Measurements from ENCODE around the gene ZNF143. TPM values are rescaled to one million over a fixed set of nuclear protein-coding genes. Genes with fewer than 3 reads are reported as not detected.

Gene ZNF143
- total and polyA plus RNA-seq, 2 of the 13 experiments (the other 11 are each of a cell fraction or from before 2014, with no cell fraction given), result 22.4 to 35.6 TPM

- FAIRE-seq (no peak), ATAC-seq (peak; percentile 46), DNase-seq (ENCODE audit: low spot score) (no peak)
- H3K4me3 ChIP-seq (replicated peaks in 1 of 3; ENCODE audit: insufficient read depth in 1 of 3, low read depth in 2 of 3, low read length in 3 of 3), result no peak overlapping the region
- ChIA-PET CTCF (ENCODE audit: low intra/inter-chr PET ratio, low total read pairs) (no interaction called here), POLR2A (interaction anchor here (1.0 to 1.6 kb wide), 3 partner anchors 19 to 83 kb away, joined by 3 to 6 read pairs (median 3); no protein-coding TSS in a partner anchor)
- no TSS peak for BruUV-seq (replicated peaks)
- H3K27me3 ChIP-seq (ENCODE audit: control insufficient read depth in 1 of 2, insufficient read depth in 2 of 2, low read length in 2 of 2), result no peaks in the 10 kb centered on the region
- intact Hi-C loops (cut with micrococcal nuclease; ENCODE audit: unreplicated experiment) (no loop called here), in situ Hi-C loops (cut with HindIII; ENCODE audit: extremely low pct_ligation_motif_present, low pct_unique_long_range_greater_than_20kb) (loop anchor here (5.0 kb wide), 1 partner anchor 42 kb away; the partner anchor contains the start of gene WEE1)
- 78% methylated on average over 9 of the region's 9 CpGs for WGBS (ENCODE audit: low lambda C conversion rate)
- peak overlapping the region; percentile 25; the same call in 1 of the 2 replicates for H3K9ac ChIP-seq (ENCODE audit: insufficient read depth, low read depth, low read length)
- H3K4me1 ChIP-seq (ENCODE audit: insufficient read depth, low read length), result peaks cover 50% of the 10 kb centered on the region
- no peaks in the 10 kb centered on the region for H3K9me3 ChIP-seq (ENCODE audit: low read length)
- no peaks in the 10 kb centered on the region for H4K20me1 ChIP-seq (ENCODE audit: insufficient read depth, low read length)
- H3K4me2 ChIP-seq (ENCODE audit: low read depth, low read length), result peak overlapping the region; percentile 34; the same call in 1 of the 2 replicates
- H2AFZ ChIP-seq (ENCODE audit: low read length), result no peak overlapping the region
- TF ChIP-seq ZNF501 (CRISPR knock-in tag; IDR thresholded peaks at IDR 0.05), result 0 out of 2 replicates have a peak, but pooled peaks have one; percentile 33
- TF ChIP-seq, protein P1, sequence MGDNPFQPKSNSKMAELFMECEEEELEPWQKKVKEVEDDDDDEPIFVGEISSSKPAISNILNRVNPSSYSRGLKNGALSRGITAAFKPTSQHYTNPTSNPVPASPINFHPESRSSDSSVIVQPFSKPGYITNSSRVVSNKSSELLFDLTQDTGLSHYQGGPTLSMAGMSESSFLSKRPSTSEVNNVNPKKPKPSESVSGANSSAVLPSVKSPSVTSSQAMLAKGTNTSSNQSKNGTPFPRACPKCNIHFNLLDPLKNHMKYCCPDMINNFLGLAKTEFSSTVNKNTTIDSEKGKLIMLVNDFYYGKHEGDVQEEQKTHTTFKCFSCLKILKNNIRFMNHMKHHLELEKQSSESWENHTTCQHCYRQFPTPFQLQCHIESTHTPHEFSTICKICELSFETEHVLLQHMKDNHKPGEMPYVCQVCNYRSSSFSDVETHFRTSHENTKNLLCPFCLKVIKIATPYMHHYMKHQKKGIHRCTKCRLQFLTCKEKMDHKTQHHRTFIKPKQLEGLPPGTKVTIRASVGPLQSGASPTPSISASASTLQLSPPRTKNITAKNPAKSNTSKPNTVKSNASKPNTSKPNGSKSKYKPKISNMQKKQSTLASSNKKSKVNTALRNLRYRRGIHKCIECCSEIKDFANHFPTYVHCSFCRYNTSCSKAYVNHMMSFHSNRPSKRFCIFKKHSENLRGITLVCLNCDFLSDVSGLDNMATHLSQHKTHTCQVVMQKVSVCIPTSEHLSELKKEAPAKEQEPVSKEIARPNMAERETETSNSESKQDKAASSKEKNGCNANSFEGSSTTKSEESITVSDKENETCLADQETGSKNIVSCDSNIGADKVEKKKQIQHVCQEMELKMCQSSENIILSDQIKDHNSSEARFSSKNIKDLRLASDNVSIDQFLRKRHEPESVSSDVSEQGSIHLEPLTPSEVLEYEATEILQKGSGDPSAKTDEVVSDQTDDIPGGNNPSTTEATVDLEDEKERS (CRISPR knock-in tag; IDR thresholded peaks at IDR 0.05), result no peak
- no peaks in the 10 kb centered on the region for H3K79me2 ChIP-seq (ENCODE audit: insufficient read depth, low read length)
- H3K27ac ChIP-seq (ENCODE audit: extremely low read length, insufficient read depth, low read length), result no peak overlapping the region
- H3K36me3 ChIP-seq (replicated peaks in 1 of 2; ENCODE audit: control insufficient read depth in 1 of 2, insufficient read depth in 2 of 2, low read length in 2 of 2), result peaks cover 1 to 21% of the 10 kb centered on the region in 2 experiments; a peak in 3 of 5 replicates
These were observed 69.3 kb downstream of the ZNF143 start for GRCh38 chr11:9530020-9530621.
